ENCODE results near the gene ASB3. TPM values are rescaled to one million over a fixed set of nuclear protein-coding genes. Genes with fewer than 3 reads are reported as not detected.
A peak's percentile ranks its signal among the peaks of the same experiment; 100 is the strongest.

Gene ASB3
- total and polyA plus RNA-seq, 9 of the 15 experiments (the other 6 are each of a cell fraction or from before 2014, with no cell fraction given): 13.6 to 35.3 (median 18.7) TPM

DNA sequence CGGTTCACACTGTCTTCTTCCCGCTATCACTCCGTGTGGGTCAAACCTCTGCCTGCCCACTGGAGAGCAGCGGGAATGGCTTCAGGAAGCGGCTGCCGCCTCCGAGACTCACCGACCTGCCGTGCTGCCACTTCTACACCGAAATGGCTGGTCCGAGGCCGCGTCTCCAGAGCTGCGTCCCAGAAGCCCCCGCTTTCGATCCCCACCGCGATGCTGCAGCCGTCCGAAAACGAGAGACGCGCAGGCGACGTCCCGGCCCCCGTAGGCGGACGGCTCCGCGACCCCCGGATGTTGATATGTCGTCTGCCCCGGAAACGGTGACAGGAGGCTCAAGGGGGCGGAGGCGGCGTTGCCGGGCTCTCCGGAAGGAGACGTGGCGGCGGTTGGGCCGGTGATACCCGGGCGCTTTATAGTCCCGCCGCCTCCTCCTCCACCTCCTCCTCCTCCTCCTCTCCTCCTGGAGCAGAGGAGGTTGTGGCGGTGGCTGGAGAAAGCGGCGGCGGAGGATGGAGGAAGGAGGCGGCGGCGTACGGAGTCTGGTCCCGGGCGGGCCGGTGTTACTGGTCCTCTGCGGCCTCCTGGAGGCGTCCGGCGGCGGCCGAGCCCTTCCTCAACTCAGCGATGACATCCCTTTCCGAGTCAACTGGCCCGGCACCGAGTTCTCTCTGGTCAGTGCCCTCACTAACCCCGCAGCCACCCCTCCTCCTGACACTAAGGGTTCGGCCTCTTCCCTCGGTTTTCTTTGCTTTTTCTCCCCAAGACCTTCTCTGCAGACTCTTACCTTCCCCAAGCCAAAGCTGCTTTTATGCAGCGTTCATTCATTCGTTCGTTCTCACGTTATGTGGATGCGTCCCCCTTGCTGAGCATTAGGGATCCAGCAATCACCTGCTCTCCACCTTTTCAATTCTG is at the start of gene ASB3, which contains the start of gene ERLEC1 (continued):
- TF ChIP-seq, protein P1, sequence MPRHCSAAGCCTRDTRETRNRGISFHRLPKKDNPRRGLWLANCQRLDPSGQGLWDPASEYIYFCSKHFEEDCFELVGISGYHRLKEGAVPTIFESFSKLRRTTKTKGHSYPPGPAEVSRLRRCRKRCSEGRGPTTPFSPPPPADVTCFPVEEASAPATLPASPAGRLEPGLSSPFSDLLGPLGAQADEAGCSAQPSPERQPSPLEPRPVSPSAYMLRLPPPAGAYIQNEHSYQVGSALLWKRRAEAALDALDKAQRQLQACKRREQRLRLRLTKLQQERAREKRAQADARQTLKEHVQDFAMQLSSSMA (CRISPR knock-in tag; IDR thresholded peaks at IDR 0.05): 0 out of 2 replicates have a peak, but pooled peaks have one; percentile 32
- TF ChIP-seq PHF20 (IDR thresholded peaks at IDR 0.05; ENCODE audit: partially characterized antibody): peak; percentile 85
- no peak; the same call in 1 of the 2 replicates for TF ChIP-seq HDAC2 (IDR thresholded peaks at IDR 0.05)
- TF ChIP-seq ZFX (CRISPR knock-in tag; IDR thresholded peaks at IDR 0.05): peak; percentile 83
- TF ChIP-seq ZNF282 (CRISPR knock-in tag; IDR thresholded peaks at IDR 0.05): no peak
- no peak for TF ChIP-seq ZNF75A (CRISPR knock-in tag; IDR thresholded peaks at IDR 0.05)
- no peak; the same call in 1 of the 2 replicates for TF ChIP-seq NCOA1 (IDR thresholded peaks at IDR 0.05; ENCODE audit: low read depth)
- TF ChIP-seq, protein P2, sequence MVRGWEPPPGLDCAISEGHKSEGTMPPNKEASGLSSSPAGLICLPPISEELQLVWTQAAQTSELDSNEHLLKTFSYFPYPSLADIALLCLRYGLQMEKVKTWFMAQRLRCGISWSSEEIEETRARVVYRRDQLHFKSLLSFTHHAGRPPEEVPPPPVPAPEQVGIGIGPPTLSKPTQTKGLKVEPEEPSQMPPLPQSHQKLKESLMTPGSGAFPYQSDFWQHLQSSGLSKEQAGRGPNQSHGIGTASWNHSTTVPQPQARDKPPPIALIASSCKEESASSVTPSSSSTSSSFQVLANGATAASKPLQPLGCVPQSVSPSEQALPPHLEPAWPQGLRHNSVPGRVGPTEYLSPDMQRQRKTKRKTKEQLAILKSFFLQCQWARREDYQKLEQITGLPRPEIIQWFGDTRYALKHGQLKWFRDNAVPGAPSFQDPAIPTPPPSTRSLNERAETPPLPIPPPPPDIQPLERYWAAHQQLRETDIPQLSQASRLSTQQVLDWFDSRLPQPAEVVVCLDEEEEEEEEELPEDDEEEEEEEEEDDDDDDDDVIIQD (CRISPR knock-in tag; IDR thresholded peaks at IDR 0.05): no peak
- TF ChIP-seq, protein P3, sequence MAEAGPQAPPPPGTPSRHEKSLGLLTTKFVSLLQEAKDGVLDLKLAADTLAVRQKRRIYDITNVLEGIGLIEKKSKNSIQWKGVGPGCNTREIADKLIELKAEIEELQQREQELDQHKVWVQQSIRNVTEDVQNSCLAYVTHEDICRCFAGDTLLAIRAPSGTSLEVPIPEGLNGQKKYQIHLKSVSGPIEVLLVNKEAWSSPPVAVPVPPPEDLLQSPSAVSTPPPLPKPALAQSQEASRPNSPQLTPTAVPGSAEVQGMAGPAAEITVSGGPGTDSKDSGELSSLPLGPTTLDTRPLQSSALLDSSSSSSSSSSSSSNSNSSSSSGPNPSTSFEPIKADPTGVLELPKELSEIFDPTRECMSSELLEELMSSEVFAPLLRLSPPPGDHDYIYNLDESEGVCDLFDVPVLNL (CRISPR knock-in tag; IDR thresholded peaks at IDR 0.05; ENCODE audit: low read depth): no peak
- peak; percentile 90 to 97 for TF ChIP-seq MAZ (CRISPR knock-in tag; conservative IDR thresholded peaks at IDR 0.05 in 1 of 2, IDR thresholded peaks at IDR 0.05 in 1 of 2)
- TF ChIP-seq FOXJ2 (tag; IDR thresholded peaks at IDR 0.05): peak; percentile 90
- TF ChIP-seq, protein P4, sequence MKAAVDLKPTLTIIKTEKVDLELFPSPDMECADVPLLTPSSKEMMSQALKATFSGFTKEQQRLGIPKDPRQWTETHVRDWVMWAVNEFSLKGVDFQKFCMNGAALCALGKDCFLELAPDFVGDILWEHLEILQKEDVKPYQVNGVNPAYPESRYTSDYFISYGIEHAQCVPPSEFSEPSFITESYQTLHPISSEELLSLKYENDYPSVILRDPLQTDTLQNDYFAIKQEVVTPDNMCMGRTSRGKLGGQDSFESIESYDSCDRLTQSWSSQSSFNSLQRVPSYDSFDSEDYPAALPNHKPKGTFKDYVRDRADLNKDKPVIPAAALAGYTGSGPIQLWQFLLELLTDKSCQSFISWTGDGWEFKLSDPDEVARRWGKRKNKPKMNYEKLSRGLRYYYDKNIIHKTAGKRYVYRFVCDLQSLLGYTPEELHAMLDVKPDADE (conservative IDR thresholded peaks at IDR 0.05; ENCODE audit: control insufficient read depth, low read depth, low read length): peak; percentile 87
- TF ChIP-seq CHD4 (IDR thresholded peaks at IDR 0.05; ENCODE audit: insufficient read depth, insufficient replicate concordance, low read depth, low read length, poor library complexity, severe bottlenecking): no peak
- TF ChIP-seq, protein P5, sequence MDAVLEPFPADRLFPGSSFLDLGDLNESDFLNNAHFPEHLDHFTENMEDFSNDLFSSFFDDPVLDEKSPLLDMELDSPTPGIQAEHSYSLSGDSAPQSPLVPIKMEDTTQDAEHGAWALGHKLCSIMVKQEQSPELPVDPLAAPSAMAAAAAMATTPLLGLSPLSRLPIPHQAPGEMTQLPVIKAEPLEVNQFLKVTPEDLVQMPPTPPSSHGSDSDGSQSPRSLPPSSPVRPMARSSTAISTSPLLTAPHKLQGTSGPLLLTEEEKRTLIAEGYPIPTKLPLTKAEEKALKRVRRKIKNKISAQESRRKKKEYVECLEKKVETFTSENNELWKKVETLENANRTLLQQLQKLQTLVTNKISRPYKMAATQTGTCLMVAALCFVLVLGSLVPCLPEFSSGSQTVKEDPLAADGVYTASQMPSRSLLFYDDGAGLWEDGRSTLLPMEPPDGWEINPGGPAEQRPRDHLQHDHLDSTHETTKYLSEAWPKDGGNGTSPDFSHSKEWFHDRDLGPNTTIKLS (IDR thresholded peaks at IDR 0.05; ENCODE audit: borderline replicate concordance, low read depth): peak; percentile 99
- TF ChIP-seq ZNF551 (CRISPR knock-in tag; IDR thresholded peaks at IDR 0.05): no peak
- TF ChIP-seq ZNF764 (CRISPR knock-in tag; IDR thresholded peaks at IDR 0.05; ENCODE audit: low read depth): no peak
- TF ChIP-seq NFIX (CRISPR knock-in tag; IDR thresholded peaks at IDR 0.05; ENCODE audit: low read depth): no peak
- peak; percentile 64; the same call in 1 of the 2 replicates for TF ChIP-seq MBD2 (IDR thresholded peaks at IDR 0.05; ENCODE audit: borderline replicate concordance, low read depth)
- no peak for TF ChIP-seq YBX1 (IDR thresholded peaks at IDR 0.05)
